ENCODE measurements around the gene TMEM37. TPM values are rescaled to one million over a fixed set of nuclear protein-coding genes. Genes with fewer than 3 reads are reported as not detected.

TMEM37 gene
- total and polyA plus RNA-seq, 9 of the 15 experiments (the other 6 are each of a cell fraction or from before 2014, with no cell fraction given), result 0.03 to 0.64 (median 0.31) TPM; not detected in 1

DNA sequence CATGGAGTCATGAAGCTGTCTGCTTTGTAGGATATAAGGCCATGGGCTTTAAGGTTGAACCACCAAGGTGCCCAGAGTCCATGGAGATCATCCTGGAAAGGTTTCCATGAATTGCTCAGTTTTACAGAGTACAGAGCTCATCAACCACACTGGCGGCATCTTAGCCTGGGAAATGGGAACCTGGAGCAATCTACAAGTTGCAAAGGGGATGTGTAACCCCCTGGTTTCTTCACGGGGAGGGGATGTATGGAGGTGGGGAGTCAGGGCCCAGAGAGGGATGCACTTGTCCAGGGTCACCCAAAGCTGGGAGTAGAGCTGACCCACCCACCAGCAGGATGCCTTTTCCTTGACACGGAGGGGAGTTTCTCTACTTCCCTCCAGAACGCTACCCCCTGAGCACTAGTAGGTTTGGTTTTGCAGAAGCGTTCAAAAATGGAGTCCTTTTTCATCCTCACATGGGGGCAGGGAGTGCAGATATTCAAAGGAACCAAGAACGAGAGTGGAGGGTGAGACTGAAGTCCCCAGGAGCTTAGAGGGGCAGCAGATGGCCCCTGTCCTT lies 7.2 kb downstream of the TMEM37 start:
- CTCF ChIA-PET (ENCODE audit: low intra/inter-chr PET ratio), result no interaction called here
- DNase-seq (ENCODE audit: extremely low read depth in 1 of 4, low spot score in 3 of 4) (no peak), FAIRE-seq (no peak), ATAC-seq (no peak)
- no peak overlapping the region for H3K9ac ChIP-seq (ENCODE audit: insufficient read depth in 1 of 2, low read depth in 2 of 2, low read length in 2 of 2)
- no peaks in the 10 kb centered on the region for H3K79me2 ChIP-seq (ENCODE audit: control insufficient read depth, insufficient read depth, low read length)
- TF ChIP-seq FOXK1 (CRISPR knock-in tag; IDR thresholded peaks at IDR 0.05; ENCODE audit: borderline replicate concordance), result no peak
- TF ChIP-seq ESRRB (CRISPR knock-in tag; IDR thresholded peaks at IDR 0.05; ENCODE audit: borderline replicate concordance), result no peak
- TF ChIP-seq TEAD1 (CRISPR knock-in tag; IDR thresholded peaks at IDR 0.05), result no peak
- TF ChIP-seq, protein P1, sequence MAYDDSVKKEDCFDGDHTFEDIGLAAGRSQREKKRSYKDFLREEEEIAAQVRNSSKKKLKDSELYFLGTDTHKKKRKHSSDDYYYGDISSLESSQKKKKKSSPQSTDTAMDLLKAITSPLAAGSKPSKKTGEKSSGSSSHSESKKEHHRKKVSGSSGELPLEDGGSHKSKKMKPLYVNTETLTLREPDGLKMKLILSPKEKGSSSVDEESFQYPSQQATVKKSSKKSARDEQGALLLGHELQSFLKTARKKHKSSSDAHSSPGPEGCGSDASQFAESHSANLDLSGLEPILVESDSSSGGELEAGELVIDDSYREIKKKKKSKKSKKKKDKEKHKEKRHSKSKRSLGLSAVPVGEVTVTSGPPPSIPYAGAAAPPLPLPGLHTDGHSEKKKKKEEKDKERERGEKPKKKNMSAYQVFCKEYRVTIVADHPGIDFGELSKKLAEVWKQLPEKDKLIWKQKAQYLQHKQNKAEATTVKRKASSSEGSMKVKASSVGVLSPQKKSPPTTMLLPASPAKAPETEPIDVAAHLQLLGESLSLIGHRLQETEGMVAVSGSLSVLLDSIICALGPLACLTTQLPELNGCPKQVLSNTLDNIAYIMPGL (CRISPR knock-in tag; IDR thresholded peaks at IDR 0.05), result no peak
- TF ChIP-seq NCOA4 (IDR thresholded peaks at IDR 0.05; ENCODE audit: partially characterized antibody), result no peak
- TF ChIP-seq ZNF586 (CRISPR knock-in tag; conservative IDR thresholded peaks at IDR 0.05), result no peak
- no peak for TF ChIP-seq ZNF184 (CRISPR knock-in tag; IDR thresholded peaks at IDR 0.05)
- no peak overlapping the region for H3K4me2 ChIP-seq (ENCODE audit: insufficient read depth, low read length)
- no peaks in the 10 kb centered on the region for H3K36me3 ChIP-seq (ENCODE audit: control insufficient read depth, insufficient read depth, low read length)
- WGBS (ENCODE audit: insufficient coverage, low coverage, missing lambda C conversion rate), result under 1% methylated on average over 6 of the region's 6 CpGs
- H3K4me3 ChIP-seq, result no peak overlapping the region
- H2AFZ ChIP-seq (ENCODE audit: low read depth, low read length), result no peak overlapping the region
- peaks cover 8% of the 10 kb centered on the region; the same call in 1 of the 2 replicates for H4K20me1 ChIP-seq (replicated peaks; ENCODE audit: control insufficient read depth, insufficient read depth, low read length)
- peaks cover 4 to 37% of the 10 kb centered on the region in 2 experiments; a peak in 3 of 5 replicates for H3K27me3 ChIP-seq (ENCODE audit: control insufficient read depth in 2 of 2, insufficient read depth in 2 of 2, low read length in 2 of 2)
- intact Hi-C loops (cut with micrococcal nuclease) (no loop called here), in situ Hi-C loops (cut with MboI) (no loop called here)
- BruUV-seq (replicated peaks), result no TSS peak
- no peaks in the 10 kb centered on the region for H3K9me1 ChIP-seq (ENCODE audit: control insufficient read depth, insufficient read depth, low read length)
- H3K4me1 ChIP-seq (replicated peaks in 1 of 2; ENCODE audit: control insufficient read depth in 2 of 2, insufficient read depth in 2 of 2, low read length in 2 of 2), result peaks cover 0 to 4% of the 10 kb centered on the region in 2 experiments; a peak in 1 of 5 replicates
- POLR2A ChIA-PET, result no interaction called here
- H3K9me3 ChIP-seq (replicated peaks; ENCODE audit: control insufficient read depth, insufficient read depth, low read depth, low read length), result no peaks in the 10 kb centered on the region
- H3K27ac ChIP-seq (ENCODE audit: extremely low read depth, low read depth, low read length), result no peak overlapping the region

Data from K562 (cell line).